ENCODE results near the gene SCIN.
A peak's percentile ranks its signal among the peaks of the same experiment; 100 is the strongest.

SCIN gene

GRCh38 chr7:12584930-12585329 is 14.4 kb downstream of the SCIN start:
- Mint-ChIP-seq H3K27ac (peak overlapping the region in 1 of 2 donors; percentile 18), H3K27me3 (peaks cover 20% of the 10 kb centered on the region), H3K9me3 (no peaks in the 10 kb centered on the region), H3K4me1 (no peaks in the 10 kb centered on the region), H3K4me3 (no peak overlapping the region)
- no peak for ATAC-seq
- DNase-seq = no peak

GRCh38 chr7:12586271-12586670 is 15.8 kb downstream of the SCIN start:
- H3K4me1 Mint-ChIP-seq = no peaks in the 10 kb centered on the region
- no peak for ATAC-seq
- peaks cover 20% of the 10 kb centered on the region for H3K27me3 Mint-ChIP-seq
- H3K27ac Mint-ChIP-seq = no peak overlapping the region
- no peaks in the 10 kb centered on the region for H3K9me3 Mint-ChIP-seq
- H3K4me3 Mint-ChIP-seq = no peak overlapping the region
- DNase-seq = no peak

- Mint-ChIP-seq H3K9me3 (no peaks in the 10 kb centered on the region), H3K27ac (no peak overlapping the region), H3K4me1 (no peaks in the 10 kb centered on the region), H3K27me3 (peaks cover 20% of the 10 kb centered on the region), H3K4me3 (no peak overlapping the region)
- ATAC-seq = no peak
- no peak for DNase-seq
These were observed 17.9 kb downstream of the SCIN start for GRCh38 chr7:12588259-12588904.

- H3K4me1 Mint-ChIP-seq = no peaks in the 10 kb centered on the region
- no peak overlapping the region for H3K4me3 Mint-ChIP-seq
- no peak overlapping the region for H3K27ac Mint-ChIP-seq
- DNase-seq = no peak
- peaks cover 0 to 13% of the 10 kb centered on the region in 2 donors for H3K9me3 Mint-ChIP-seq
- ATAC-seq = no peak
- peaks cover 23% of the 10 kb centered on the region for H3K27me3 Mint-ChIP-seq
These were observed 20.0 kb downstream of the SCIN start for GRCh38 chr7:12590559-12590958.

GRCh38 chr7:12594122-12594897 is 23.8 kb downstream of the SCIN start:
- no peak for DNase-seq
- H3K4me3 Mint-ChIP-seq = no peak overlapping the region
- peaks cover 11% of the 10 kb centered on the region for H3K27me3 Mint-ChIP-seq
- peaks cover 0 to 13% of the 10 kb centered on the region in 2 donors for H3K9me3 Mint-ChIP-seq
- H3K27ac Mint-ChIP-seq = no peak overlapping the region
- no peaks in the 10 kb centered on the region for H3K4me1 Mint-ChIP-seq
- ATAC-seq = no peak

GRCh38 chr7:12595148-12595547 is 24.6 kb downstream of the SCIN start:
- no peak overlapping the region for H3K4me3 Mint-ChIP-seq
- H3K27me3 Mint-ChIP-seq = peaks cover 20% of the 10 kb centered on the region
- no peaks in the 10 kb centered on the region for H3K4me1 Mint-ChIP-seq
- ATAC-seq (no peak), DNase-seq (no peak)
- H3K27ac Mint-ChIP-seq = no peak overlapping the region
- peaks cover 0 to 13% of the 10 kb centered on the region in 2 donors for H3K9me3 Mint-ChIP-seq

- no peak for DNase-seq
- Mint-ChIP-seq H3K4me3 (no peak overlapping the region), H3K27me3 (peaks cover 20% of the 10 kb centered on the region), H3K9me3 (peaks cover 0 to 13% of the 10 kb centered on the region in 2 donors), H3K4me1 (no peaks in the 10 kb centered on the region), H3K27ac (no peak overlapping the region)
- no peak for ATAC-seq
These were observed 25.8 kb downstream of the SCIN start for GRCh38 chr7:12596225-12596790.

GRCh38 chr7:12601302-12601869 is 30.9 kb downstream of the SCIN start:
- DNase-seq = no peak
- H3K27me3 Mint-ChIP-seq = peaks cover 9% of the 10 kb centered on the region
- no peak for ATAC-seq
- no peaks in the 10 kb centered on the region for H3K4me1 Mint-ChIP-seq
- H3K4me3 Mint-ChIP-seq = no peak overlapping the region
- peaks cover 12 to 15% of the 10 kb centered on the region in 2 donors for H3K9me3 Mint-ChIP-seq
- no peak overlapping the region for H3K27ac Mint-ChIP-seq

- DNase-seq (no peak), ATAC-seq (no peak)
- Mint-ChIP-seq H3K27me3 (no peaks in the 10 kb centered on the region), H3K4me3 (no peak overlapping the region), H3K27ac (no peak overlapping the region), H3K4me1 (no peaks in the 10 kb centered on the region), H3K9me3 (peaks cover 6 to 9% of the 10 kb centered on the region in 2 donors)
These were observed 36.6 kb downstream of the SCIN start for GRCh38 chr7:12607134-12607533.

- DNase-seq (no peak), ATAC-seq (no peak)
- H3K4me3 Mint-ChIP-seq = no peak overlapping the region
- H3K27ac Mint-ChIP-seq = no peak overlapping the region
- no peaks in the 10 kb centered on the region for H3K9me3 Mint-ChIP-seq
- H3K4me1 Mint-ChIP-seq = no peaks in the 10 kb centered on the region
- H3K27me3 Mint-ChIP-seq = peaks cover 7% of the 10 kb centered on the region
These were observed 39.0 kb downstream of the SCIN start for GRCh38 chr7:12609561-12609960.

GRCh38 chr7:12610899-12611298 is 40.4 kb downstream of the SCIN start:
- DNase-seq (no peak), ATAC-seq (no peak)
- H3K4me3 Mint-ChIP-seq = no peak overlapping the region
- H3K9me3 Mint-ChIP-seq = no peaks in the 10 kb centered on the region
- H3K27ac Mint-ChIP-seq = no peak overlapping the region
- no peaks in the 10 kb centered on the region for H3K4me1 Mint-ChIP-seq
- H3K27me3 Mint-ChIP-seq = peaks cover 7% of the 10 kb centered on the region

- no peak overlapping the region for H3K4me3 Mint-ChIP-seq
- H3K27ac Mint-ChIP-seq = no peak overlapping the region
- ATAC-seq = no peak
These were observed 42.1 kb downstream of the SCIN start for GRCh38 chr7:12612622-12613021.

GRCh38 chr7:12619461-12620069 is 49.0 kb downstream of the SCIN start:
- H3K9me3 Mint-ChIP-seq = no peaks in the 10 kb centered on the region
- H3K4me1 Mint-ChIP-seq = no peaks in the 10 kb centered on the region
- no peak overlapping the region for H3K4me3 Mint-ChIP-seq
- DNase-seq (no peak), ATAC-seq (no peak)
- H3K27ac Mint-ChIP-seq = no peak overlapping the region
- no peaks in the 10 kb centered on the region for H3K27me3 Mint-ChIP-seq

More at GRCh38 chr7:12612622-12613021, 42.1 kb downstream of the SCIN start:
- Mint-ChIP-seq H3K27me3 (peaks cover 7% of the 10 kb centered on the region), H3K4me1 (no peaks in the 10 kb centered on the region), H3K9me3 (no peaks in the 10 kb centered on the region)
- DNase-seq = no peak

- H3K4me1 Mint-ChIP-seq = no peaks in the 10 kb centered on the region
- ATAC-seq (no peak), DNase-seq (no peak)
- H3K9me3 Mint-ChIP-seq = no peaks in the 10 kb centered on the region
- no peak overlapping the region for H3K4me3 Mint-ChIP-seq
- H3K27me3 Mint-ChIP-seq = no peaks in the 10 kb centered on the region
- no peak overlapping the region for H3K27ac Mint-ChIP-seq
These were observed 49.9 kb downstream of the SCIN start for GRCh38 chr7:12620371-12620770.

- H3K27me3 Mint-ChIP-seq = peaks cover 15% of the 10 kb centered on the region
- H3K4me3 Mint-ChIP-seq = no peak overlapping the region
- no peak for DNase-seq
- peaks cover 7% of the 10 kb centered on the region for H3K4me1 Mint-ChIP-seq
- no peak for ATAC-seq
- no peak overlapping the region for H3K27ac Mint-ChIP-seq
- H3K9me3 Mint-ChIP-seq = no peaks in the 10 kb centered on the region
These were observed 52.7 kb downstream of the SCIN start for GRCh38 chr7:12623223-12623622.
